GDM1 (cell line): ENCODE data around the gene SPATC1L.

Experiments used
- DNase-seq: peaks from one replicate; lab custom pipeline; 2025; lab: John Stamatoyannopoulos, UW

The SPATC1L gene

GRCh38 chr21:46119144-46119636 lies 65.1 kb downstream of the SPATC1L start:
- DNase-seq: no peak

- no peak for DNase-seq
These were observed 65.7 kb downstream of the SPATC1L start for GRCh38 chr21:46118316-46119143.

GRCh38 chr21:46117586-46118315 lies 66.5 kb downstream of the SPATC1L start:
- no peak for DNase-seq

GRCh38 chr21:46116776-46117585 lies 67.3 kb downstream of the SPATC1L start:
- no peak for DNase-seq

- DNase-seq: no peak
These were observed 68.0 kb downstream of the SPATC1L start for GRCh38 chr21:46116189-46116775.

GRCh38 chr21:46115441-46116188 lies 68.6 kb downstream of the SPATC1L start:
- no peak for DNase-seq

- DNase-seq: no peak
These were observed 69.3 kb downstream of the SPATC1L start for GRCh38 chr21:46114963-46115362.

- no peak for DNase-seq
These were observed 70.6 kb downstream of the SPATC1L start for GRCh38 chr21:46113497-46114176.

- DNase-seq: no peak
These were observed 71.5 kb downstream of the SPATC1L start for GRCh38 chr21:46112725-46113215.

- no peak for DNase-seq
These were observed 72.2 kb downstream of the SPATC1L start for GRCh38 chr21:46111857-46112724.

- no peak for DNase-seq
These were observed 73.1 kb downstream of the SPATC1L start for GRCh38 chr21:46111193-46111571.
